AG08396 (cell line): ENCODE data around the gene RDH16.
"Not testable (repeated sequence)": the region's sequence is repeated elsewhere in the genome, so short reads cannot be mapped to it uniquely, and the experiment has no call there.

Experiments
- DNase-seq: peaks from one replicate; pipeline ENCODE4 v3.0.0; 2012; ENCODE audit warnings: low spot score, mixed read lengths

Gene RDH16

DNA sequence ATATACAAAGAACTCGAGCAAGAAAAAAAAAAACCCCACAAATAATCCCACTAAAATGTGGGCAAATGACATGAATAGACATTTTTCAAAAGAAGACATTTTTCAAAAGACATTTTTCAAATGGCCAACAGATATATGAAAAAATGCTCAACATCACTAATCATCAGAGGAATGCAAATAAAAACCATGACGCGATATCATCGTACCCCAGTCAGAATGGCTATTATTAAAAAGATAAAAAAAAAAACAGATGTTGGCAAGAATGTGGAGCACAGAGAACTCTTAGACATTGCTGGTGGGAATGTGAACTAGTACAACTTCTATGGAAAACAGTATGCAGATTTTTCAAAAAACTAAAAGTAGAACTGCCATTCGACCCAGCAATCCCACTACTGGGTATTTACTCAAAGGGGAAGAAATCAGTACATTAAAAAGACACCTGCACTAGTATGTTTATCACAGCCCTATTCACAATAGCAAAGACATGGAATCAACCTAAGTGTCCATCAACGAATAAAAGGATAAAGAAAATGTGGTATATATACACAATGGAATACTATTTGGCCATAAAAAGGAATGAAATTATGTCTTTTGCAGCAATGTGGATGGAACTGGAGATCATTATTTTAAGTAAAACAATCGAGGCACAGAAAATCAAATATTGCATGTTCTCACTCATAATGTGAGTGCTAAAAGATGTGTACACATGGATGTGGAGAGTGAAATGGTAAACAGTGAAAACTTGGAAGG, 32.6 kb upstream of the RDH16 start:
- DNase-seq = no peak

DNA sequence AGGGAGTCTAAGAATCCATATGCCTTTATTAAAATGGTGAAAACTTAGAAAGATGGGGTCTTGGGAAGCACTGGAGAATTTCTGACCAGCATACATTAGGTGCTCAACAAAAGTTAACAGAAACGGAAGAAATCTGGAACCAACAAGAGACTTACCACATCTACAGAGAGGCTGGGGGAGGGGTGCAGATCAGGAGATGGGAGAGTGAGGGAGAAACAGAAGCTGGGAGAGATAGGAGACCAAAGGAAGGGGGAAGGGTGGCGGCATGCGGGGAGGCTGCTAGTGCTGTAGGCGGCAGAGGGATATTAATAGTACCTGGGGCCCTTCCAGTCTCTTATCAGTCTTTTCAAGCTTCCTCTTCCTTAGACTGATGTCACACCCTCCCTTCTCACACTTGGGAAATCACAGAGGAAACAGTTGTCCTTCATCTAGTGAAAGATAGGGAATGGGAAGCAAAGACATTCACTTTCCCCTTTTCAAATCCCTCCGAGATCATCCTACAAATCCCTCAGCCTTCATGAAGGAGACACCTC, 30.9 kb upstream of the RDH16 start:
- DNase-seq = no peak

DNA sequence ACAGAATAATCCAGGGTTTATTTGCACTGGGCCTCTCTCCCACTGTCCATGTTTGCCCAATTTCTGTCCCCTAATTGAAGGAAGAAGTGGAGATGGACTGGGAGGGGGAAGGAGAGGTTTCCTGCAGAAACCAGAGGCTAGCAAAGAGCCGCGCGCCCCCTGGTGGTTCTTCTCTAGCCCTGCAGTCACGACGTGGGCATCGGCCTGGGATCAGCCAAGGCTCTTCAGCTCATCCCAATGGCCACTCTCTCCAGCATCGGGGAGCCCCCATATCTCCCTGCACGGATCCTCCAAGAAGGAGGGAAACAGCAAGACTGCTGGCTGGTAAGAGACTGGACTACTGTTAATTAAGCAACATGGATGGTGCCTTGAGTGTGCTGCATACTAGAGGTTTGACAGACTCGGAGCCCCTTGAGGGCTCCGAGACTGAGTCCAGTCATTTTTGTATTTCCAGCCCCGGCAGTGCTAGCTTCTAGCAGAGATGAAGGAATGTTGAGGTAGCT, 30.2 kb upstream of the RDH16 start:
- peak; percentile 87 for DNase-seq

DNA sequence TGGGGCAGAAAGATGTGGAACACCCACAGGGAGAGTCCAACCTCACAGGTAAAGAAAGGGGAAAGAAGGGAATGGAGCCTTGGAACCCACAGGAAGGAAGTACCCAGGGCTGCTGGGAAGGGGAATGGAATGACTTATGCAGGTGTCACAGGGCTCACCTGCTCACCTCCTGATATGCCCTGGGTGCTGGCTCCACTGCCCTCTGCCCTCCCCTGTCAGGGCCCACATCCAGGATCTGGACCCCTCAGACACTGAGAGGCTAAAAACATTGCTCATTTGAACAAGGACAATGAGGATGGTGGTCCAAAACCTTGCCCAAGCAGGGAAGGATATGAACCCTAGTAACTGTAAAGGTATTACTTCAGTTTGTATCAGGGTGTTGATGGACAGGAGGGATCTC, 29.6 kb upstream of the RDH16 start:
- no peak for DNase-seq

DNA sequence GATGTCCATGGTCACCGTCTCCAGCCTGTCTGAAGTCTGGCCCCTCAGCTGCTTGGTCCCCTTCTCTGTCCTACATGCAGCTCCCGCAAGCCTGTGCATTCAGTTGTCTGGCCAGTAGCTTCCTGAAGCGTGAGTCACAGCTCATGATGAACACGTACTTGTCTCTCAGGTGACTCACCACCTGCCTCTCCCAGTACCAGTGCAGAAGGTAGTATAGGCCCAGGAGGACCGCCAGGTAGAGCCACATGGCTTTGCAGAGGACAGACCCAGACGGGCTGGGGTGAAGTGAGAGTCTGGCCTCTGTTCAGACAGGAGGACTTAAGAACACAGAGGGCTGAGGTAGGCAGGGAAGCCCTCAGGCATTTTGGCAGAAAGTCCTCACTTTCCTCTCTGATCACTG, 28.3 kb upstream of the RDH16 start:
- DNase-seq = not testable (repeated sequence)

DNA sequence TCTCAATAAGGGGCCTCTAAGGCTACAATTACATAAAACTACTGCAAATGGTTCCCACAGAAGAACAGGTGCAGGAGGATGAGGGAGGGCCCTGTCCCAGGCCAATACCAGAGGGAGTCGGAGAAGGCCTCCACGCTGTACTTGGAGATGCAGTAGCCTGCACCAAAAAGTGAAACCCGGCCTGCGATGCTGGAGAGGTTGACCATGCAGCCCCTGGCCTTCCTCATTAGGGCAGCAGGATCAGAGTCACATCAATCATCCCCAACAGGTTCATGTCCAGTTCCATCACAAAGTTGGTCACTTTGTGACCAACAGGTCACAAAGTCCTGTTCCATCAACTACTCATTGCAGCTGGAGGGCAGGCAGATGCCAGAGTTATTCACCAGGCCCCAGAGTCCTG, 26.0 kb upstream of the RDH16 start:
- no peak for DNase-seq

DNA sequence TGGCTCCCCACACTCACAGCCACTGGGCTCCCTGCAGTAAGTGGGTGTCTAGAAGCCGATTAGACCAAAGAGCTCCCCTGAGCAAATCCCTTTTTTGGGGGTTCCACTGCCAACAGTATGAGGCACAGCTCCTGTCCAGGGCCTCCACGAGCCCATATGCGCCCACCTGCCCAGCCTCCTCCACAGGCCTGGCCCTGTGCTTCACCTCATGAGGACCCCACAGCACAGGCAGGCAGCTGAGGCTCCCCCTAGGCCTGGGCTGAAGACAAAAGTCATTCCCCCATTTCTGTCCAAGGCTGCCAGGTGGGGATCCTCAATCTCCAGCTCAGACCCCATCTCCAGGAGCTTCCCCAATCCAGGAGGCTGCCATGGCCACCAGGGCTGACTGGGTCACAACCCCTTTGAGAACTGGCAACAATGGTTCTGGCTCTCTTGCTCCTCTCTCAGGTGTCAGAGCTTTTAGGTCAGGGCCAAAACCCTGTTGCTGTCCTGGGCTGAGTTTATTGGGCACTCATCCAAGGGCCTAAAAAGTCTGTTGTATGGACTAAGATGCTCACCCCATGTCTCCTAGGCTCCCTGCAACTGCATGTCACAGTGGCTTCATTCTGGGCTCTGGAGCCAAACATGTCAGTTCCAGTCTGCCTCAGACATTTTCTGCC, 25.3 kb upstream of the RDH16 start:
- DNase-seq = not testable (repeated sequence)

DNA sequence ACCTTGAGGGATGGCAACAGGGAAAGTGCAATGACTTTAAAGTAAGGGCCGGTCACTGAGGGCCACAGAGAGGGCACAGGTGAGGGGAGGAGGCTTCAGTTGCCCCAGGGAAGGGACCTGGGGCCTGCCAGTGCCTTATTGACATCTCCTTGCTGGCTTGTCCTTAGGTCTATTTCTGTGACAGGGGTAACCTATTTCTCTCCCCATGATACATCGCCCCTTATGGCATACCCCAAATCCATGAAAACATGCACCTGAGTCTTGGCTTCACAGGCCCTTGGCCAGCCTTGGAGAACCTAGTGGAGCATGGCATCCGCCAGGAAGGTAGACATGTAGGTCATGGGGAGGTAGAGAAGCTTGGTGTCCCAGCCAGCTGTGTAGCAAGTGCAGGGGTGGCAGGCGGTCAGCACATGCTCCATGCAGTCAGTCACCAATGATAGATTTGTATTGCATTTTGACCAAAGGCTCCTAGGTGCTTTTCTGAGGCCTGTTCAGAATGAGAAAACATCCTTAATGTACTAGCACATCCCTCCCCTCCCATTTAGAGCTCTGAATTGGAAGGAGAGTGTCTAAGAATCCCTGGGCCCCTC, 23.6 kb upstream of the RDH16 start:
- no peak for DNase-seq

DNA sequence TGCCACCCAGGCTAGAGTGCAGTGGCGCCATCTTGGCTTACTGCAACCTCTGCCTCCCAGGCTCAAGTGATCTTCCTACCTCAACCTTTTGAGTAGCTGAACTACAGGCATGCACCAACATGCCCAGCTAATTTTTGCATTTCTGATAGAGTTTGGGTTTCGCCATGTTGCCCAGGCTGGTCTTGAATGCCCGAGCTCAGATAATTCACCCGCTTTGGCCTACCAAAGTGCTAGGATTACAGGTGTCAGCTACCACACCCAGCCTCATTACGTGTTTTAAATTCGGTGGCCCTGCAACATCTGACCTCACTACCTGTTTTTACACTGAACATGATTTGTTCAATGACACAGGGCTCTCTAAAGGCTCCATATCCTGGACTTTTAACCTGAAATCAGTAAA, 22.9 kb upstream of the RDH16 start:
- no peak for DNase-seq

DNA sequence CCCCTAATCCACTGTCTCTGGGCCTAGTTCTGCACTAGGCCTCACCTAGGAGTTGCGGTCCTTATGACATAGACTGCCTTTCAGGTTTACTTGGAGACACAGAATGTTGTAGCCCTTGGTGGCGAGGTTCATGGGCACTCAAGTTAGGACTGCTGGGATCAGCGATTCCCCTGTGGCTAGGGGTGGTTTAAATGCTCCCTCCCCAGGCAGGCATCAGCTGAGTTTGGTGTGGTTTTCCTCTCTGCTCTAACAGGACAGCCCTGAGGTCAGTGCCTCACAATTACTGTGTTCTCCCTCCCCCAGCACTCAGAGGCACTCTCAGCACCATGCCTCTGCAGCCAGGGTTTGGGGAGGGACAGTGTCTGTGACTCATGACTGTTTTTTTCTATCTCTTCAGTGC, 22.2 kb upstream of the RDH16 start:
- DNase-seq = no peak

DNA sequence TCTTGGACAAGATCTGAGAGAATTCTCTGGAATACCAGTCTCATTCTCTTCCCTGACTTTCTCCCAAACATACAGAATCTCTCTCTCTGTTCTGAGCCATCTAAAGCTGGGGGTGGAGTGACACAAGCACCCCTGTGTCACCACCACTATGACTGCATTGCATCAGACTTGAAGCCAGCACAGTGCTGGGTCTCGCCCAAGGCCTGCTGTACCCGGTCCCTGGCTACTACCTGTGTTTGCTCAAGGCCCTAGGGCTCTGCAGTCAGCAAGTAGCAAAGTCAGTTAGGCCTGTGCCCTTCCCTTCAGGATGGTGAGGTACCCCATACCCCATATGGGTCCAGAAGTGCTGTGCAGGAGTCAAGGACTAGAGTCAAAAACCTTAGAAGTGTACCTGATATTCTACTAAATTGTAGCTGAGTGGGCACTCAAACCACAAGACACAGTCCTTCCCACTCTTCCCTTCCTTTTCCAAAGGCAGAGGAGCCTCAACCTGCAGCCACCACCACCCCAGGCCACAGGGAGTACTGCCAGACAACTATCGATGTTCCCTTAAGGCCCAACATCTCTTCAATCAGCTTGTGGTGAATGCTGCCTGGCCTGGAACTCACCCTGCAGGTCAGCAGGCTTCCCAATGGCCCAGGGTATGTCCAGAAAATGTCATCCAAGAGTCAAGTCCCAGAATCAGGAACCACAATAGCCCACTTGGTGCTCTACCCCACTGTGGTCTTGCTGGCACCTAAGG, 21.2 kb upstream of the RDH16 start:
- no peak for DNase-seq

DNA sequence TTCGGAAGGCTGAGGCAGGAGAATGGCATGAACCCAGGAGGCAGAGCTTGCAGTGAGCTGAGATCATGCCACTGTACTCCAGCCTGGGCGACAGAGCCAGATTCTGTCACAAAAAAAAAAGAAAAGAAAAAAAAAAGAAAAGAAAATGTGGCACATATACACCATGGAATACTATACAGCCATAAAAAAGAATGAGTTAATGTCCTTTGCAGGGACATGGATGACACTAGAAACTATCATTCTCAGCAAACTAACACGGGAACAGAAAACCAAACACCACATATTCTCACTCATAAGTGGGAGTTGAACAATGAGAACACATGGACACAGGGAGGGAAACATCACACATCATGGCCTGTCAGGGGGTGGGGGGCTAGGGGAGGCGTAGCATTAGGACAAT, 20.0 kb upstream of the RDH16 start:
- DNase-seq = not testable (repeated sequence)

DNA sequence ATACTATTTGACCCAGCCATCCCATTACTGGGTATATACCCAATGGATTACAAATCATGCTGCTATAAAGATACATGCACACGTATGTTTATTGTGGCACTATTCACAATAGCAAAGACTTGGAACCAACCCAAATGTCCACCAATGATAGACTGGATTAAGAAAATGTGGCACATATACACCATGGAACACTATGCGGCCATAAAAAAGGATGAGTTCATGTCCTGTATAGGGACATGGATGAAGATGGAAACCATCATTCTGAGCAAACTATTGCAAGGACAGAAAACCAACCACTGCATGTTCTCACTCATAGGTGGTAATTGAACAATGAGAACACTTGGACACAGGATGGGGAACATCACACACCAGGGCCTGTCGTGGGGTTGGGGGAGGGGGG, 16.8 kb upstream of the RDH16 start:
- not testable (repeated sequence) for DNase-seq

DNA sequence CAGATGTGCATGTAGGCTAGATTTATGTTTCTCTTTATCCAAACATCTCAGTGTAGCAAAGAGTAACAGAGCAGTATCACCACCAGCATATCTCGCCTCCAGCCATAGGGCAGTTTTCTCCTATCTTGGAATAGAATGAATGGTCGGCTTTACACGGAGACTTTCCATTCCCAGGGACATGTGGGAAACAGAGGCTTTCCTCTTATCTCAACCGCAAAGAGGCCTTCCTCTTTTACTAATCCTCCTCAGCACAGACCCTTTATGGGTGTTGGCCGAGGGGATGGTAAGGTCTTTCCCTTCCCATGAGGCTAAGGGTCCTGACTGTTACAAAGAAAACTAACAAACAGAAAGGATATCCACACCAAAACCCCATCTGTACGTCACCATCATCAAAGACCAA, 11.5 kb upstream of the RDH16 start:
- not testable (repeated sequence) for DNase-seq

DNA sequence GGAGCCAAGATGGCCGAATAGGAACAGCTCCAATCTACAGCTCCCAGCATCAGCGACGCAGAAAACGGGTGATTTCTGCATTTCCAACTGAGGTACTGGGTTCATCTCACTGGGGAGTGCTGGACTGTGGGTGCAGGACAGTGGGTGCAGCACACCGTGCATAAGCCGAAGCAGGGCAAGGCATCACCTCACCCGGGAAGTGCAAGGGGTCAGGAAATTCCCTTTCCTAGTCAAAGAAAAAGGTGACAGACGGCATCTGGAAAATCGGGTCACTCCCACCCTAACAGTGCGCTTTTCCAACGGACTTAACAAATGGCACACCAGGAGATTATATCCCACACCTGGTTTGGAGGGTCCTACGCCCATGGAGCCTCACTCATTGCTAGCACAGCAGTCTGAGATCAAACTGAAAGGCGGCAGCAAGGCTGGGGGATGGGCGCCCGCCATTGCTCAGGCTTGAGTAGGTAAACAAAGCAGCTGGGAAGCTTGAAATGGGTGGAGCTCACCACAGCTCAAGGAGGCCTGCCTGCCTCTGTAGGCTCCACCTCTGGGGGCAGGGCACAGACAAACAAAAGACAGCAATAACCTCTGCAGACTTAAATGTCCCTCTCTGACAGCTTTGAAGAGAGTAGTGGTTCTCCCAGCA, 8.7 kb upstream of the RDH16 start:
- not testable (repeated sequence) for DNase-seq

DNA sequence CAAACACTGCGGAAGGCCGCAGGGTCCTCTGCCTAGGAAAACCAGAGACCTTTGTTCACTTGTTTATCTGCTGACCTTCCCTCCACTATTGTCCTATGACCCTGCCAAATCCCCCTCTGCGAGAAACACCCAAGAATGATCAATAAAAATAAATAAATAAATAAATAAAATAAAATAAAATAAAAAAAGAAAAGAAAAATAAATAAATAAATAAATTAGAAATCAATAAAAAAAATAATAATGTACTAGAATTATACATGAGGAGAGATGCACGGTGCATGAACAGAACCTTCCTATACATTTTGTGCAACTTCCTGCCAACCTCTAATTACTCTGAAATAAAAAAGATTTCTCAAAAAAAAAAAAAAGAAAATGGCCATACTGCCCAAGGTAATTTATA, 7.7 kb upstream of the RDH16 start:
- DNase-seq = not testable (repeated sequence)

DNA sequence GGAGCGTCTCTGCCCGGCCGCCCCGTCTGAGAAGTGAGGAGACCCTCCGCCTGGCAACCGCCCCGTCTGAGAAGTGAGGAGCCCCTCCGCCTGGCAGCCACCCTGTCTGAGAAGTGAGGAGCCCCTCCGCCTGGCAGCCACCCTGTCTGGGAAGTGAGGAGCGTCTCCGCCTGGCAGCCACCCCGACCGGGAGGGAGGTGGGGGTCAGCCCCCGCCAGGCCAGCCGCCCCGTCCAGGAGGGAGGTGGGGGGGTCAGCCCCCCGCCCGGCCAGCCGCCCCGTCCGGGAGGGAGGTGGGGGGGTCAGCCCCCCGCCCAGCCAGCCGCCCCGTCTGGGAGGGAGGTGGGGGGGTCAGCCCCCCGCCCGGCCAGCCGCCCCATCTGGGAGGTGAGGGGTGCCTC, 6.1 kb upstream of the RDH16 start:
- not testable (repeated sequence) for DNase-seq

DNA sequence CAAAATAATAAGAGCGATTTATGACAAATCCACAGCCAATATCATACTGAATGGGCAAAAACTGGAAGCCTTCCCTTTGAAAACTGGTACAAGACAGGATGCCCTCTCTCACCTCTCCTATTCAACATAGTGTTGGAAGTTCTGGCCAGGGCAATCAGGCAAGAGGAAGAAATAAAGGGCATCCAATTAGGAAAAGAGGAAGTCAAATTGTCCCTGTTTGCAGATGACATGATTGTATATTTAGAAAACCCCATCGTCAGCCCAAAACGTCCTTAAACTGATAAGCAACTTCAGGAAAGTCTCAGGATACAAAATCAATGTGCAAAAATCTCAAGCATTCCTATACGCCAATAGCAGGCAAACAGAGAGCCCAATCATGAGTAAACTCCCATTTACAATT, 4.8 kb upstream of the RDH16 start:
- not testable (repeated sequence) for DNase-seq

DNA sequence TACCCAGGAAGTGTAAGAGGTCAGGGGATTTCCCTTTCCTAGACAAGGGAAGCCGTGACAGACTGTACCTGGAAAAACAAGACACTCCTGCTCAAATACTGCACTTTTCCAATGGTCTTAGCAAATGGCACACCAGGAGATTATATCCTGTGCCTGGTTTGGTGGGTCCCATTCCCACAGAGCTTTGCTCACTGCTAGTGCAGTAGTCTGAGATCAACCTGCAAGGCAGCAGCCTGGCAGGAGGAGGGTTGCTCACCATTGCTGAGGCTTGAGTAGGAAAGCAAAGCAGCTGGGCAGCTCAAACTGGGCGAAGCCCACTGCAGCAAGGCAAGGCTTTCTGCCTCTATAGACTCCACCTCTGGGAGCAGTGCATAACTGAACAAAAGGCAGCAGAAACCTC, 1.0 kb upstream of the RDH16 start:
- no peak for DNase-seq

DNA sequence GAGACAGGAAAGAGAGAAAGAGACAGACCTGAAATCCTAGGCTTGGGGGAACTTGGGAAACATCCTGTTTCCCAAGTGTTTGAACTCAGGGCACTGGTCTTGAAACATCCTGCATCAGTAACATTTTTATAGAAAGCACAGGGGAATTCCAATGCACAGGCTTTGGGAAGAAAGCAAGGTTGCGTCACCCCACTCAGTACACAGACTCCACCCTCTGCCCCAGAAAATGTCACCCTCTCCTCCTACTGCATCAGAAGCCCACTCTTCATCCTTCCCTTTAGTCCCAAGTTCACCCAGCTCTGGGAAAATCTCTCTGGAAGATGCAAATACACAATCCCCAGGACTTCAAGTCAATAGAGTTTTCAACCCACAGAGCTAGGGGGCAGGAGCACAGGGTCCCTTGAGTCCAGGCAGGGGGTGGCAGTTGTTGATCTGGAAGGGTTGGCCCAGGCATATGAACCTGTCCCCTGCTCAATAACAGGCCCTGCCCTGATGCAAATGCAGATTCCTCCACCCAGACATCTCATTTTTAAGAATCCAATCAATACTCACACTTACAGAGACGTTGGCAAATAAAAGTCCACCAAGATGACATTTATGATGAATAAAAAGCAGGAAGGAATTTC, 1.7 kb downstream of the RDH16 start:
- no peak for DNase-seq

DNA sequence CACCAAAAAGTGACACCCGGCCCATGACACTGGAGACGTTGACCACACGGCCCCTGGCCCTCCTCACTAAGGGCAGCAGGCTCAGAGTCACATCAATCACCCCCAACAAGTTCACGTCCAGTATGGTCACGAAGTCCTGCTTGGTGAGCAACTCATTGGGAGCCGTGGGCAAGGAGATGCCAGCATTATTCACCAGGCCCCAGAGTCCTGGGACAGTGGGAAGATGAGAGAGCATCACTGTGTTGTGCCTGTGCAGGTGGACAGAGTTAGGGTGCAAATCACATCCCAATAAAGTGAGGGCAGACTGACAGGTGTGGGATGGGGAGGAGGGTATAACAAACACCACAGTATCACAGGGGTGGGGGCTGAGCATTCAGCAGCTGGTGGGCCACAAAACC, 2.5 kb downstream of the RDH16 start:
- peak; percentile 1 for DNase-seq
